Liver (tissue), 9 donors: ENCODE measurements around the gene APRT. TPM values are rescaled to one million over a fixed set of nuclear protein-coding genes. Genes with fewer than 3 reads are reported as not detected.
"Not testable (repeated sequence)": the region's sequence is repeated elsewhere in the genome, so short reads cannot be mapped to it uniquely, and the experiment has no call there.

Experiments
- DNase-seq: peaks from one replicate; pipeline ENCODE4 v3.0.0-alpha.2; 2017; ENCODE audit warnings: low spot score
- H3K27ac ChIP-seq, 2 donors: one replicate each; pipeline ENCODE4 v1.7.0; 2013; ENCODE audit warnings: inconsistent platforms in 2 of 2, low read length in 2 of 2, control low read depth in 1 of 2, low read depth in 1 of 2, mild to moderate bottlenecking in 1 of 2
- H3K27me3 ChIP-seq, 4 donors: one replicate each; pipeline versions ENCODE4 v1.6.1 to v1.7.0; 2013; ENCODE audit warnings: low read length in 3 of 4, inconsistent platforms in 1 of 4, mild to moderate bottlenecking in 1 of 4, moderate library complexity in 1 of 4; ENCODE audit not compliant: control insufficient read depth in 4 of 4, insufficient read depth in 4 of 4
- H3K36me3 ChIP-seq, 4 donors: one replicate each; pipeline versions ENCODE4 v1.6.1 to v1.7.0; 2013; ENCODE audit warnings: low read length in 3 of 4, mild to moderate bottlenecking in 3 of 4, low read depth in 1 of 4, moderate library complexity in 1 of 4; ENCODE audit not compliant: control insufficient read depth in 4 of 4, insufficient read depth in 3 of 4
- H3K4me1 ChIP-seq, 4 donors: one replicate each; pipeline versions ENCODE4 v1.6.1 to v1.7.0; 2013; ENCODE audit warnings: low read length in 3 of 4, mild to moderate bottlenecking in 3 of 4, moderate library complexity in 1 of 4; ENCODE audit not compliant: control insufficient read depth in 4 of 4, insufficient read depth in 4 of 4
- H3K4me3 ChIP-seq, 3 donors: one replicate each; pipeline versions ENCODE4 v1.6.1 to v1.7.0; 2013; ENCODE audit warnings: low read length in 3 of 3, control low read depth in 1 of 3, low read depth in 1 of 3, mild to moderate bottlenecking in 1 of 3
- H3K9ac ChIP-seq, 2 donors: one replicate each; pipeline ENCODE4 v1.7.0; 2013; ENCODE audit warnings: low read length in 2 of 2, mild to moderate bottlenecking in 2 of 2, moderate library complexity in 2 of 2, control low read depth in 1 of 2, low read depth in 1 of 2
- H3K9me3 ChIP-seq, 4 donors: one replicate each; pipeline versions ENCODE4 v1.6.1 to v1.7.0; 2013; ENCODE audit warnings: low read length in 3 of 4; ENCODE audit not compliant: control insufficient read depth in 4 of 4
- EGR1 ChIP-seq, 2 donors: IDR thresholded peaks; 2 replicates each; pipeline ENCODE4 v1.6.1; 2016 to 2018; ENCODE audit warnings: antibody characterized with exemption in 2 of 2, low read depth in 2 of 2
- FOXA1 ChIP-seq: IDR thresholded peaks from 2 replicates; pipeline ENCODE4 v1.6.1; 2016; ENCODE audit warnings: antibody characterized with exemption
- HNF4A ChIP-seq, 2 donors: conservative IDR thresholded peaks; 2 replicates each; pipeline ENCODE4 v1.6.1; 2016; ENCODE audit warnings: antibody characterized with exemption in 2 of 2, mild to moderate bottlenecking in 2 of 2
- HNF4G ChIP-seq: IDR thresholded peaks from 2 replicates; pipeline ENCODE4 v1.6.1; 2016; ENCODE audit warnings: antibody characterized with exemption
- JUND ChIP-seq, 2 donors: IDR thresholded peaks; 2 replicates each; pipeline ENCODE4 v1.6.1; 2016; ENCODE audit warnings: antibody characterized with exemption in 2 of 2
- NR2F2 ChIP-seq: IDR thresholded peaks from 2 replicates; pipeline ENCODE4 v1.6.1; 2016; ENCODE audit warnings: antibody characterized with exemption
- RAD21 ChIP-seq, 2 donors: IDR thresholded peaks; 2 replicates each; pipeline ENCODE4 v1.6.1; 2016; ENCODE audit warnings: antibody characterized with exemption in 2 of 2, mild to moderate bottlenecking in 2 of 2
- TAF1 ChIP-seq: conservative IDR thresholded peaks from 2 replicates; pipeline ENCODE4 v1.6.1; 2016; ENCODE audit warnings: antibody characterized with exemption, mild to moderate bottlenecking
- YY1 ChIP-seq: IDR thresholded peaks from 2 replicates; pipeline ENCODE4 v1.6.1; 2016; ENCODE audit warnings: antibody characterized with exemption, mild to moderate bottlenecking
- WGBS: extraction: QIAGEN DNeasy Blood & Tissue Kit; methylation state at CpG from one replicate; pipeline ENCODE4 v1.1.7; 2013; 5-methylcytosine and 5-hydroxymethylcytosine counted together
- polyA plus RNA-seq, 2 donors: library from polyadenylated mRNA; stranded (reverse) in 1 of 2; unstranded in 1 of 2; fragments of 200-250 nt in 1 of 2; fragments of >200 nt in 1 of 2; fragmentation: Nextera tagmentation in 1 of 2; extraction: Ambion mirVana in 1 of 2; gene quantifications; one replicate each; pipeline versions ENCODE4 v1.2.1 to v1.2.3, GENCODE V29; 2013 to 2015
- total RNA-seq, 2 donors: library from RNA; depleted of rRNA; stranded (reverse); fragments of >200 nt; gene quantifications; one replicate each; pipeline ENCODE4 v1.2.3, GENCODE V29; 2014
- TF ChIP-seq, protein P1 (sequence below): IDR thresholded peaks from 2 replicates; pipeline ENCODE4 v1.6.1; 2016; ENCODE audit warnings: antibody characterized with exemption, mild to moderate bottlenecking
- TF ChIP-seq, protein P2 (sequence below): fragments of 150-350 bp; IDR thresholded peaks from 2 replicates; pipeline ENCODE4 v1.5.1; 2017; ENCODE audit warnings: improper control_type of control experiment, low read depth, low read length; ENCODE audit not compliant: missing input control
- TF ChIP-seq, protein P3 (sequence below): IDR thresholded peaks from 2 replicates; pipeline ENCODE4 v1.6.1; 2016; ENCODE audit warnings: antibody characterized with exemption
- TF ChIP-seq, protein P4 (sequence below): IDR thresholded peaks from 2 replicates; pipeline ENCODE4 v1.6.1; 2016; ENCODE audit warnings: antibody characterized with exemption
- donor health status: healthy.
- donor health status: healthy.
- donor health status: healthy.
- donor health status: healthy.
- donor health status: healthy.

Gene APRT
- total and polyA plus RNA-seq, 4 donors: 27.9 to 160 (median 94.4) TPM

DNA sequence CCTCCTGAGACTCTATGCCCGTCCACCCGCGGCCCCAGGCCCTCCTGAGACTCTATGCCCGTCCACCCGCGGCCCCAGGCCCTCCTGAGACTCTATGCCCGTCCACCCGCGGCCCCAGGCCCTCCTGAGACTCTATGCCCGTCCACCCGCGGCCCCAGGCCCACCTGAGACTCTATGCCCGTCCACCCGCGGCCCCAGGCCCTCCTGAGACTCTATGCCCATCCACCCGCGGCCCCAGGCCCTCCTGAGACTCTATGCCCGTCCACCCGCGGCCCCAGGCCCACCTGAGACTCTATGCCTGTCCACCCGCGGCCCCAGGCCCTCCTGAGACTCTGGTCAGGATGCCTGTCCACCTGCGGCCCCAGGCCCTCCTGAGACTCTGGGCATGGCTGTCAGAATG is 39.9 kb downstream of the APRT start:
- not testable (repeated sequence) for H3K27ac ChIP-seq, H3K9ac ChIP-seq, H3K27me3 ChIP-seq, H3K4me3 ChIP-seq, H3K9me3 ChIP-seq, DNase-seq, H3K36me3 ChIP-seq
- peaks cover 13 to 46% (median 23%) of the 10 kb centered on the region in 4 donors for H3K4me1 ChIP-seq
- WGBS: 95% methylated on average over 18 of the region's 23 CpGs

DNA sequence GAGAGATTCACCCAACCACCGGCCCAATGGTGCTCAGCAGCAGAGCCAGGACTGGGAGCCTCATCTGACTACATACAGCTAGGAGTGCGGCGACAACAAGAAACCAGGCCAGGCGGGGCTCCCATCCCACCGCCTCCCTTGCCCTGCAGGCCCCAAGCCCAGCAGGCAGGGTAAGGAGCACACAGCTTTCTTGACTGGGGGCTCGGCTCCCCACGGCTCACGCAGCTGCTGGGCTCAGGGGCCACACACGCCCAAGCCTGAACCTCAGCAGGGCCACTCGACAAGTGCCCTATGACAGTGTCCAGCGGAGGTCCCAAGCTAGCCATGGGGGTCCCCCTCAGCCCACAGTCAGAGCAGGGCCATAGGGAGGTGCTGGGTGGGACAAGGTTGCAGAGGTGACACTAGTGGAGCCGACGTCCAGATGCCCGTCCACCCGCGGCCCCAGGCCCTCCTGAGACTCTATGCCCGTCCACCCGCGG is 40.4 kb downstream of the APRT start:
- H3K27ac ChIP-seq: no peak overlapping the region
- H3K36me3 ChIP-seq: no peaks in the 10 kb centered on the region
- no peaks in the 10 kb centered on the region for H3K27me3 ChIP-seq
- H3K9ac ChIP-seq: no peak overlapping the region
- H3K4me1 ChIP-seq: peaks cover 13 to 46% (median 23%) of the 10 kb centered on the region in 4 donors
- no peak for DNase-seq
- H3K9me3 ChIP-seq: no peaks in the 10 kb centered on the region
- no peak overlapping the region for H3K4me3 ChIP-seq
- TF ChIP-seq NR2F2: no peak
- no peak for TF ChIP-seq FOXA1
- no peak for TF ChIP-seq HNF4A (conservative IDR thresholded peaks at IDR 0.05)
- TF ChIP-seq, protein P1, sequence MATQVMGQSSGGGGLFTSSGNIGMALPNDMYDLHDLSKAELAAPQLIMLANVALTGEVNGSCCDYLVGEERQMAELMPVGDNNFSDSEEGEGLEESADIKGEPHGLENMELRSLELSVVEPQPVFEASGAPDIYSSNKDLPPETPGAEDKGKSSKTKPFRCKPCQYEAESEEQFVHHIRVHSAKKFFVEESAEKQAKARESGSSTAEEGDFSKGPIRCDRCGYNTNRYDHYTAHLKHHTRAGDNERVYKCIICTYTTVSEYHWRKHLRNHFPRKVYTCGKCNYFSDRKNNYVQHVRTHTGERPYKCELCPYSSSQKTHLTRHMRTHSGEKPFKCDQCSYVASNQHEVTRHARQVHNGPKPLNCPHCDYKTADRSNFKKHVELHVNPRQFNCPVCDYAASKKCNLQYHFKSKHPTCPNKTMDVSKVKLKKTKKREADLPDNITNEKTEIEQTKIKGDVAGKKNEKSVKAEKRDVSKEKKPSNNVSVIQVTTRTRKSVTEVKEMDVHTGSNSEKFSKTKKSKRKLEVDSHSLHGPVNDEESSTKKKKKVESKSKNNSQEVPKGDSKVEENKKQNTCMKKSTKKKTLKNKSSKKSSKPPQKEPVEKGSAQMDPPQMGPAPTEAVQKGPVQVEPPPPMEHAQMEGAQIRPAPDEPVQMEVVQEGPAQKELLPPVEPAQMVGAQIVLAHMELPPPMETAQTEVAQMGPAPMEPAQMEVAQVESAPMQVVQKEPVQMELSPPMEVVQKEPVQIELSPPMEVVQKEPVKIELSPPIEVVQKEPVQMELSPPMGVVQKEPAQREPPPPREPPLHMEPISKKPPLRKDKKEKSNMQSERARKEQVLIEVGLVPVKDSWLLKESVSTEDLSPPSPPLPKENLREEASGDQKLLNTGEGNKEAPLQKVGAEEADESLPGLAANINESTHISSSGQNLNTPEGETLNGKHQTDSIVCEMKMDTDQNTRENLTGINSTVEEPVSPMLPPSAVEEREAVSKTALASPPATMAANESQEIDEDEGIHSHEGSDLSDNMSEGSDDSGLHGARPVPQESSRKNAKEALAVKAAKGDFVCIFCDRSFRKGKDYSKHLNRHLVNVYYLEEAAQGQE: no peak
- TF ChIP-seq, protein P2, sequence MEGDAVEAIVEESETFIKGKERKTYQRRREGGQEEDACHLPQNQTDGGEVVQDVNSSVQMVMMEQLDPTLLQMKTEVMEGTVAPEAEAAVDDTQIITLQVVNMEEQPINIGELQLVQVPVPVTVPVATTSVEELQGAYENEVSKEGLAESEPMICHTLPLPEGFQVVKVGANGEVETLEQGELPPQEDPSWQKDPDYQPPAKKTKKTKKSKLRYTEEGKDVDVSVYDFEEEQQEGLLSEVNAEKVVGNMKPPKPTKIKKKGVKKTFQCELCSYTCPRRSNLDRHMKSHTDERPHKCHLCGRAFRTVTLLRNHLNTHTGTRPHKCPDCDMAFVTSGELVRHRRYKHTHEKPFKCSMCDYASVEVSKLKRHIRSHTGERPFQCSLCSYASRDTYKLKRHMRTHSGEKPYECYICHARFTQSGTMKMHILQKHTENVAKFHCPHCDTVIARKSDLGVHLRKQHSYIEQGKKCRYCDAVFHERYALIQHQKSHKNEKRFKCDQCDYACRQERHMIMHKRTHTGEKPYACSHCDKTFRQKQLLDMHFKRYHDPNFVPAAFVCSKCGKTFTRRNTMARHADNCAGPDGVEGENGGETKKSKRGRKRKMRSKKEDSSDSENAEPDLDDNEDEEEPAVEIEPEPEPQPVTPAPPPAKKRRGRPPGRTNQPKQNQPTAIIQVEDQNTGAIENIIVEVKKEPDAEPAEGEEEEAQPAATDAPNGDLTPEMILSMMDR: no peak
- no peak for TF ChIP-seq JUND (IDR thresholded peaks at IDR 0.05)
- TF ChIP-seq, protein P3, sequence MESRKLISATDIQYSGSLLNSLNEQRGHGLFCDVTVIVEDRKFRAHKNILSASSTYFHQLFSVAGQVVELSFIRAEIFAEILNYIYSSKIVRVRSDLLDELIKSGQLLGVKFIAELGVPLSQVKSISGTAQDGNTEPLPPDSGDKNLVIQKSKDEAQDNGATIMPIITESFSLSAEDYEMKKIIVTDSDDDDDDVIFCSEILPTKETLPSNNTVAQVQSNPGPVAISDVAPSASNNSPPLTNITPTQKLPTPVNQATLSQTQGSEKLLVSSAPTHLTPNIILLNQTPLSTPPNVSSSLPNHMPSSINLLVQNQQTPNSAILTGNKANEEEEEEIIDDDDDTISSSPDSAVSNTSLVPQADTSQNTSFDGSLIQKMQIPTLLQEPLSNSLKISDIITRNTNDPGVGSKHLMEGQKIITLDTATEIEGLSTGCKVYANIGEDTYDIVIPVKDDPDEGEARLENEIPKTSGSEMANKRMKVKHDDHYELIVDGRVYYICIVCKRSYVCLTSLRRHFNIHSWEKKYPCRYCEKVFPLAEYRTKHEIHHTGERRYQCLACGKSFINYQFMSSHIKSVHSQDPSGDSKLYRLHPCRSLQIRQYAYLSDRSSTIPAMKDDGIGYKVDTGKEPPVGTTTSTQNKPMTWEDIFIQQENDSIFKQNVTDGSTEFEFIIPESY: no peak
- no peak for TF ChIP-seq YY1
- no peak for TF ChIP-seq EGR1 (IDR thresholded peaks at IDR 0.05; ENCODE audit: low read depth in 2 of 2)
- no peak for TF ChIP-seq RAD21 (IDR thresholded peaks at IDR 0.05)
- TF ChIP-seq, protein P4, sequence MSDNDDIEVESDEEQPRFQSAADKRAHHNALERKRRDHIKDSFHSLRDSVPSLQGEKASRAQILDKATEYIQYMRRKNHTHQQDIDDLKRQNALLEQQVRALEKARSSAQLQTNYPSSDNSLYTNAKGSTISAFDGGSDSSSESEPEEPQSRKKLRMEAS: no peak
- TF ChIP-seq TAF1: no peak
- TF ChIP-seq HNF4G: no peak
- WGBS: 93% methylated on average over 19 of the region's 19 CpGs
